Mesenchymal stem cell (in vitro differentiated cells and primary cell): ENCODE results near the gene CORT.
"Not testable (repeated sequence)": the region's sequence is repeated elsewhere in the genome, so short reads cannot be mapped to it uniquely, and the experiment has no call there.

Experiments
- DNase-seq: peaks from one replicate; pipeline ENCODE4 v3.0.0-alpha.2; 2013
- H2AFZ ChIP-seq: one replicate; pipeline ENCODE4 v1.6.1; 2013; ENCODE audit warnings: low read depth, mild to moderate bottlenecking, control low read depth, inconsistent platforms, low read length, moderate library complexity
- H2AK5ac ChIP-seq: 2 replicates; pipeline ENCODE4 v1.6.1; 2013; ENCODE audit warnings: low read length, moderate library complexity, mild to moderate bottlenecking, inconsistent platforms; ENCODE audit not compliant: severe bottlenecking
- H2BK120ac ChIP-seq: one replicate; pipeline ENCODE4 v1.6.1; 2013; ENCODE audit warnings: low read depth, mild to moderate bottlenecking, inconsistent platforms, low read length, moderate library complexity
- H2BK12ac ChIP-seq, 2 experiments: one replicate each; pipeline ENCODE4 v1.6.1; 2013; ENCODE audit warnings: inconsistent platforms in 2 of 2, low read length in 2 of 2, mild to moderate bottlenecking in 2 of 2, moderate library complexity in 2 of 2, control low read depth in 1 of 2
- H2BK15ac ChIP-seq: one replicate; pipeline ENCODE4 v1.6.1; 2013; ENCODE audit warnings: mild to moderate bottlenecking, low read depth, inconsistent platforms; ENCODE audit not compliant: poor library complexity, severe bottlenecking
- H2BK5ac ChIP-seq: 2 replicates; pipeline ENCODE4 v1.6.1; 2013; ENCODE audit warnings: low read depth, mild to moderate bottlenecking, low read length, control low read depth, inconsistent platforms; ENCODE audit not compliant: poor library complexity, severe bottlenecking
- H3K14ac ChIP-seq, 2 experiments: one replicate each; pipeline ENCODE4 v1.6.1; 2013; ENCODE audit warnings: inconsistent platforms in 2 of 2, low read length in 2 of 2, control low read depth in 1 of 2, mild to moderate bottlenecking in 1 of 2, moderate library complexity in 1 of 2
- H3K18ac ChIP-seq, 2 experiments: one replicate each; pipeline ENCODE4 v1.6.1; 2013; ENCODE audit warnings: inconsistent platforms in 2 of 2, low read length in 2 of 2, control low read depth in 1 of 2, low read depth in 1 of 2, mild to moderate bottlenecking in 1 of 2
- H3K23ac ChIP-seq, 2 experiments: one replicate each; pipeline ENCODE4 v1.6.1; 2013; ENCODE audit warnings: inconsistent platforms in 2 of 2, low read length in 2 of 2, mild to moderate bottlenecking in 2 of 2, moderate library complexity in 2 of 2, control low read depth in 1 of 2
- H3K27ac ChIP-seq: 2 replicates; pipeline ENCODE4 v1.5.1; 2013; ENCODE audit warnings: mild to moderate bottlenecking, moderate library complexity, low read length, control low read depth, inconsistent platforms; ENCODE audit not compliant: poor library complexity, severe bottlenecking
- H3K27me3 ChIP-seq, 2 experiments: 2 replicates each; pipeline versions ENCODE4 v1.6.1 to v1.7.0; 2013; ENCODE audit warnings: low read length in 2 of 2, mild to moderate bottlenecking in 2 of 2, moderate library complexity in 2 of 2, control low read depth in 1 of 2, inconsistent platforms in 1 of 2; ENCODE audit not compliant: control insufficient read depth in 1 of 2, insufficient read depth in 1 of 2
- H3K36me3 ChIP-seq, 2 experiments: 2 replicates each; pipeline versions ENCODE4 v1.6.1 to v1.7.0; 2013; ENCODE audit warnings: low read length in 2 of 2, control low read depth in 1 of 2, inconsistent platforms in 1 of 2, low read depth in 1 of 2, mild to moderate bottlenecking in 1 of 2; ENCODE audit not compliant: insufficient read depth in 2 of 2, control insufficient read depth in 1 of 2
- H3K4ac ChIP-seq, 2 experiments: one replicate each; pipeline ENCODE4 v1.6.1; 2013; ENCODE audit warnings: inconsistent platforms in 2 of 2, low read length in 2 of 2, mild to moderate bottlenecking in 2 of 2, moderate library complexity in 2 of 2, control low read depth in 1 of 2, low read depth in 1 of 2
- H3K4me1 ChIP-seq: 2 replicates; pipeline ENCODE4 v1.6.1; 2013; ENCODE audit warnings: low read depth, low read length, control low read depth; ENCODE audit not compliant: control insufficient read depth, insufficient read depth
- H3K4me2 ChIP-seq: 2 replicates; pipeline ENCODE4 v1.6.1; 2013; ENCODE audit warnings: low read length, mild to moderate bottlenecking, inconsistent platforms; ENCODE audit not compliant: poor library complexity, severe bottlenecking
- H3K4me3 ChIP-seq, 2 experiments: 2 replicates each; pipeline versions ENCODE4 v1.5.1 to v1.7.0; 2013; ENCODE audit warnings: low read length in 2 of 2, mild to moderate bottlenecking in 2 of 2, control low read depth in 1 of 2, low read depth in 1 of 2; ENCODE audit not compliant: insufficient read depth in 1 of 2
- H3K79me1 ChIP-seq: replicated peaks from 2 replicates; pipeline ENCODE4 v1.6.1; 2013; ENCODE audit warnings: mild to moderate bottlenecking, control low read depth, low read length, inconsistent platforms; ENCODE audit not compliant: poor library complexity, severe bottlenecking
- H3K9ac ChIP-seq: 2 replicates; pipeline ENCODE4 v1.7.0; 2013; ENCODE audit warnings: mild to moderate bottlenecking, low read length, moderate library complexity
- H3K9me3 ChIP-seq: 2 replicates; pipeline ENCODE4 v1.7.0; 2013; ENCODE audit warnings: mild to moderate bottlenecking, low read length; ENCODE audit not compliant: control insufficient read depth
- H4K8ac ChIP-seq: one replicate; pipeline ENCODE4 v1.6.1; 2013; ENCODE audit warnings: inconsistent platforms, mild to moderate bottlenecking, low read length, moderate library complexity
- H4K91ac ChIP-seq: one replicate; pipeline ENCODE4 v1.6.1; 2013; ENCODE audit warnings: mild to moderate bottlenecking, low read length, inconsistent platforms
- WGBS: methylation state at CpG from one replicate; pipeline ENCODE4 v1.1.7; 2013; ENCODE audit warnings: mixed read lengths; 5-methylcytosine and 5-hydroxymethylcytosine counted together

The CORT gene

GRCh38 chr1:10457462-10457861 lies 7.6 kb downstream of the CORT start:
- not testable (repeated sequence) for H3K18ac ChIP-seq, H3K4me3 ChIP-seq, H3K4me2 ChIP-seq, H3K4me1 ChIP-seq, H2BK120ac ChIP-seq, H3K9ac ChIP-seq, H4K91ac ChIP-seq, H3K4ac ChIP-seq, H3K79me1 ChIP-seq, H3K27ac ChIP-seq, H3K23ac ChIP-seq, H2BK12ac ChIP-seq, H2BK5ac ChIP-seq, H2BK15ac ChIP-seq, H2AFZ ChIP-seq, H3K9me3 ChIP-seq, H4K8ac ChIP-seq, H3K27me3 ChIP-seq, H3K14ac ChIP-seq, DNase-seq
- WGBS: 85% methylated on average over 7 of the region's 7 CpGs
- Histone ChIP-seq H2AK5ac (peak overlapping the region; percentile 15), H3K36me3 (peaks cover 16 to 18% of the 10 kb centered on the region in 2 experiments)

DNA sequence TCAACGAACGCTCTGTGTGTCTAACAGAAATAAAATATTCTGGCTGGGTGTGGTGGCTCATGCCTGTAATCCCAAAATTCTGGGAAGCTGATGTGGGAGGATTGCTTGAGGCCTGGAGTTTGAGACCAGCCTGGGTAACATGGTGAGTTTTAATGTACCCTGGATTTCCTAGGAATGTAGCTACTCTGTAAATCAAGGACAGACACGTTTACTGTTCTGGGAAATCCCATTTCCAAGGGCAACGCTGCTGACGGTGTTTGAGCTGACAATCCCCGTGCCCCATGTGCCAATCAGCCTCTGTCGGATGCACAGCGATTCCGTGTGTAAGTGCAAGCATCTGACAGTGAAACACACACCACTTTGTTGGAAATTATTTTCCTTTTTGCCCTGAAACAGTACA lies 8.0 kb downstream of the CORT start:
- no peak overlapping the region for H3K23ac ChIP-seq
- H3K9ac ChIP-seq: no peak overlapping the region
- H4K8ac ChIP-seq: no peak overlapping the region
- H2BK12ac ChIP-seq: no peak overlapping the region
- H3K14ac ChIP-seq: no peak overlapping the region
- 91% methylated on average over 9 of the region's 9 CpGs for WGBS
- H3K4me1 ChIP-seq: peaks cover 7% of the 10 kb centered on the region
- no peaks in the 10 kb centered on the region for H3K9me3 ChIP-seq
- no peak overlapping the region for H2BK120ac ChIP-seq
- H4K91ac ChIP-seq: no peak overlapping the region
- no peak overlapping the region for H3K18ac ChIP-seq
- no peak for DNase-seq
- H3K27ac ChIP-seq: no peak overlapping the region
- peaks cover 4% of the 10 kb centered on the region for H3K79me1 ChIP-seq
- H2BK15ac ChIP-seq: no peak overlapping the region
- no peaks in the 10 kb centered on the region for H3K27me3 ChIP-seq
- H2AK5ac ChIP-seq: peak overlapping the region; percentile 15
- H3K4ac ChIP-seq: no peak overlapping the region
- no peak overlapping the region for H3K4me3 ChIP-seq
- H3K36me3 ChIP-seq: peaks cover 20 to 22% of the 10 kb centered on the region in 2 experiments
- H2BK5ac ChIP-seq: no peak overlapping the region
- H2AFZ ChIP-seq: no peak overlapping the region
- no peak overlapping the region for H3K4me2 ChIP-seq

GRCh38 chr1:10459184-10459583 lies 9.4 kb downstream of the CORT start:
- H3K4me2 ChIP-seq: no peak overlapping the region
- no peak overlapping the region for H2AK5ac ChIP-seq
- no peak overlapping the region for H2BK12ac ChIP-seq
- no peaks in the 10 kb centered on the region for H3K9me3 ChIP-seq
- no peak overlapping the region for H3K4me3 ChIP-seq
- peaks cover 8% of the 10 kb centered on the region for H3K79me1 ChIP-seq
- H3K27ac ChIP-seq: peak overlapping the region; percentile 19
- H2AFZ ChIP-seq: no peak overlapping the region
- no peak overlapping the region for H2BK120ac ChIP-seq
- no peak overlapping the region for H2BK5ac ChIP-seq
- H3K23ac ChIP-seq: no peak overlapping the region
- H3K36me3 ChIP-seq: peaks cover 26 to 29% of the 10 kb centered on the region in 2 experiments
- H3K4ac ChIP-seq: no peak overlapping the region
- WGBS: 21% methylated on average over 2 of the region's 3 CpGs
- H3K18ac ChIP-seq: no peak overlapping the region
- no peak overlapping the region for H3K14ac ChIP-seq
- H3K27me3 ChIP-seq: no peaks in the 10 kb centered on the region
- no peak overlapping the region for H2BK15ac ChIP-seq
- H4K91ac ChIP-seq: no peak overlapping the region
- H4K8ac ChIP-seq: no peak overlapping the region
- DNase-seq: peak; percentile 83
- no peak overlapping the region for H3K9ac ChIP-seq
- H3K4me1 ChIP-seq: peaks cover 7% of the 10 kb centered on the region

DNA sequence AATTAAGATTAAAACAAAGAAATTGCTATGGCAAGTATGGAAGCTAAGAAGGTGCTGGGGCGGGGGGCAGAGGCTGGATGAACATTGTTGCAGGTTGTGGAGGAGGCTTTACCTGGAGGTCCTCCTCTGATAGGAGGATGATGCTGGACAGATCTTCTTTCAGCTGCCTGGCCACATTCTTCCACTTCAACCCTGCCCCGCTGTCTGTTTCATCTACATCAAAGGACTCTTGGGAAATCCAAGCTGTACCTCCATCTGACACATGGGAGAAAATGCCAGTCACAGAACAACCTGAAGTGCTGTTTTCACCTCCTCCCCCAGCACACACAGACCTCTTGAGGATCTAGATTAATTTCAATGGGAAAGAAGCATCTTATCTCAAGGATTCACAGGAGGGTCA lies 17.2 kb downstream of the CORT start:
- H3K18ac ChIP-seq: no peak overlapping the region
- H2BK120ac ChIP-seq: no peak overlapping the region
- no peak overlapping the region for H3K27ac ChIP-seq
- no peak overlapping the region for H3K14ac ChIP-seq
- H4K91ac ChIP-seq: no peak overlapping the region
- H3K27me3 ChIP-seq: no peaks in the 10 kb centered on the region
- no peak overlapping the region for H3K4ac ChIP-seq
- H3K9ac ChIP-seq: no peak overlapping the region
- no peak overlapping the region for H3K4me2 ChIP-seq
- no peak overlapping the region for H2BK12ac ChIP-seq
- H3K4me3 ChIP-seq: no peak overlapping the region
- no peak overlapping the region for H4K8ac ChIP-seq
- no peak overlapping the region for H3K23ac ChIP-seq
- no peak overlapping the region for H2AK5ac ChIP-seq
- no peak overlapping the region for H2AFZ ChIP-seq
- peaks cover 3% of the 10 kb centered on the region for H3K4me1 ChIP-seq
- 100% methylated on average over 2 of the region's 2 CpGs for WGBS
- no peak overlapping the region for H2BK5ac ChIP-seq
- H3K79me1 ChIP-seq: peaks cover 14% of the 10 kb centered on the region
- no peaks in the 10 kb centered on the region for H3K9me3 ChIP-seq
- H2BK15ac ChIP-seq: no peak overlapping the region
- peaks cover 42 to 52% of the 10 kb centered on the region in 2 experiments for H3K36me3 ChIP-seq
- DNase-seq: no peak
